Measurements from ENCODE around the gene SARM1.

SARM1 gene

GRCh38 chr17:28395968-28396367 lies 24.5 kb downstream of the SARM1 start:
- no peak for DNase-seq (ENCODE audit: low spot score)

GRCh38 chr17:28396635-28397239 lies 25.2 kb downstream of the SARM1 start:
- DNase-seq (ENCODE audit: low spot score) = no peak

GRCh38 chr17:28397275-28397674 lies 25.8 kb downstream of the SARM1 start:
- DNase-seq (ENCODE audit: low spot score) = no peak

- no peak for DNase-seq (ENCODE audit: low spot score)
Measured at GRCh38 chr17:28397687-28398279, 26.3 kb downstream of the SARM1 start.

- DNase-seq (ENCODE audit: low spot score) = no peak
Measured at GRCh38 chr17:28398280-28398981, 26.9 kb downstream of the SARM1 start.

GRCh38 chr17:28399808-28400207 lies 28.3 kb downstream of the SARM1 start:
- DNase-seq (ENCODE audit: low spot score) = no peak

- no peak for DNase-seq (ENCODE audit: low spot score)
Measured at GRCh38 chr17:28402224-28402630, 30.7 kb downstream of the SARM1 start.

- no peak for DNase-seq (ENCODE audit: low spot score)
Measured at GRCh38 chr17:28402844-28403243, 31.4 kb downstream of the SARM1 start.

- no peak for DNase-seq (ENCODE audit: low spot score)
Measured at GRCh38 chr17:28404007-28404406, 32.5 kb downstream of the SARM1 start.

- no peak for DNase-seq (ENCODE audit: low spot score)
Measured at GRCh38 chr17:28404461-28404811, 32.9 kb downstream of the SARM1 start.

- DNase-seq (ENCODE audit: low spot score) = no peak
Measured at GRCh38 chr17:28404812-28405570, 33.5 kb downstream of the SARM1 start.

- DNase-seq (ENCODE audit: low spot score) = peak; percentile 58
Measured at GRCh38 chr17:28405632-28406472, 34.4 kb downstream of the SARM1 start, which contains the start of gene SLC46A1. Gene SLC46A1, minus strand, starts transcription at chr17:28406212. Its CDS starts 98 bp downstream, at chr17:28406114.

GRCh38 chr17:28406473-28406814 lies 35.0 kb downstream of the SARM1 start:
- DNase-seq (ENCODE audit: low spot score) = peak; percentile 45

GRCh38 chr17:28407130-28407973 lies 35.9 kb downstream of the SARM1 start:
- DNase-seq (ENCODE audit: low spot score) = no peak

- DNase-seq (ENCODE audit: low spot score) = no peak
Measured at GRCh38 chr17:28407974-28408306, 36.4 kb downstream of the SARM1 start.

GRCh38 chr17:28412099-28412498 lies 40.6 kb downstream of the SARM1 start:
- DNase-seq (ENCODE audit: low spot score) = no peak

- DNase-seq (ENCODE audit: low spot score) = no peak
Measured at GRCh38 chr17:28413804-28414203, 42.3 kb downstream of the SARM1 start.

GRCh38 chr17:28415886-28416285 lies 44.4 kb downstream of the SARM1 start:
- no peak for DNase-seq (ENCODE audit: low spot score)

GRCh38 chr17:28416703-28417311 lies 45.3 kb downstream of the SARM1 start:
- peak; percentile 55 for DNase-seq (ENCODE audit: low spot score)

GRCh38 chr17:28421787-28422305 lies 50.4 kb downstream of the SARM1 start:
- DNase-seq (ENCODE audit: low spot score) = no peak
